GM12873 (cell line): ENCODE results near the gene C13orf46.

Source experiments
- TF ChIP-seq, protein P1 (sequence below): IDR thresholded peaks from 2 replicates; pipeline ENCODE4 v1.5.1; 2012; ENCODE audit warnings: low read depth, mild to moderate bottlenecking, moderate library complexity, low read length, control low read depth; ENCODE audit not compliant: insufficient read depth; ENCODE audit errors: missing control alignments

Gene C13orf46

DNA sequence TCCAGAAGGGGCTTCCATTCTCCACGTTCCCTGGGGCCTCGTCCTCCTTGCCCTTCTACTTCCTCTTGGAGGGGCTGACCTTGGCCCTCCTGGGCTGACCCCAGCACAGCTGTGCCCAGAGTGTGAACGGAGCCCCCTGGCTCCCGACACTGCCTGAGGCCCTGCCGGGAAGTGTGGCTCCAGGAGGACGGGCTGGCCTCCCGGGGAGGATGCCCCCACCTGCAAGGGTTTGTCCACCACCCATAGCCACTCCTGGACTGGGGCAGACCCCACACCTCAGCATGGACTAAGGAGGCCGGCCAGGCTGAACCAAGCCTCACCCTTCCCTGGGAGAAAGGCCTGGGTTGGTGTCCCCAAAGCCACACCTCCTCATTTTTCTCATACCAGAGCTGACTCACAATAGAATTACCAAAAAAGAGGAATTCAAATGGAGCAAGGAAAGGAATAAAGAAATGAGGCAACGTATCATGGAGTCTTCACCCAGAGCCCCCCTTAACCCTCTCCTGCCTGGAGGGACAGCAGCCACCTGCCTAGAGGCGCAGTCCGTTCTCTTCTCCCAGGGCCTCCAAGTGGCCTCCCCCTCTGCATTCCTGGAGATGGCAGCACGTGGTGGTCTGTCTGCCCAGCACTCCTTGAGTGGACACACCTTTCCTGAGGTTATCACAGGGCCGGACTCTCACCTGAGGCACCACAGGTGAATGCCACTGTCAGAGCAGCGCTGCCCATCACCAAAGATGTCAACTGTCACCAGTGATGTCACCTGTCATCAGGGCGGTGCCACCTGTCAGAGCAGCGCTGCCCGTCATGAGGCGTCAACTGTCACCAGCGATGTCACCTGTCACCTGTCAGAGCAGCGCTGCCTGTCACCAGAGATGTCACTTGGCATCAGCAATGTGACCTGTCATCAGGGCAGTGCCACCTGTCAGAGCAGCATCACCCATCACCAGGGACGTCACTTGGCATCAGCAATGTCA lies 3.1 kb upstream of the C13orf46 start:
- TF ChIP-seq, protein P1, sequence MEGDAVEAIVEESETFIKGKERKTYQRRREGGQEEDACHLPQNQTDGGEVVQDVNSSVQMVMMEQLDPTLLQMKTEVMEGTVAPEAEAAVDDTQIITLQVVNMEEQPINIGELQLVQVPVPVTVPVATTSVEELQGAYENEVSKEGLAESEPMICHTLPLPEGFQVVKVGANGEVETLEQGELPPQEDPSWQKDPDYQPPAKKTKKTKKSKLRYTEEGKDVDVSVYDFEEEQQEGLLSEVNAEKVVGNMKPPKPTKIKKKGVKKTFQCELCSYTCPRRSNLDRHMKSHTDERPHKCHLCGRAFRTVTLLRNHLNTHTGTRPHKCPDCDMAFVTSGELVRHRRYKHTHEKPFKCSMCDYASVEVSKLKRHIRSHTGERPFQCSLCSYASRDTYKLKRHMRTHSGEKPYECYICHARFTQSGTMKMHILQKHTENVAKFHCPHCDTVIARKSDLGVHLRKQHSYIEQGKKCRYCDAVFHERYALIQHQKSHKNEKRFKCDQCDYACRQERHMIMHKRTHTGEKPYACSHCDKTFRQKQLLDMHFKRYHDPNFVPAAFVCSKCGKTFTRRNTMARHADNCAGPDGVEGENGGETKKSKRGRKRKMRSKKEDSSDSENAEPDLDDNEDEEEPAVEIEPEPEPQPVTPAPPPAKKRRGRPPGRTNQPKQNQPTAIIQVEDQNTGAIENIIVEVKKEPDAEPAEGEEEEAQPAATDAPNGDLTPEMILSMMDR, result no peak

- TF ChIP-seq, protein P1, result no peak
Observed at GRCh38 chr13:113975416-113975815, 1.5 kb upstream of the C13orf46 start.

DNA sequence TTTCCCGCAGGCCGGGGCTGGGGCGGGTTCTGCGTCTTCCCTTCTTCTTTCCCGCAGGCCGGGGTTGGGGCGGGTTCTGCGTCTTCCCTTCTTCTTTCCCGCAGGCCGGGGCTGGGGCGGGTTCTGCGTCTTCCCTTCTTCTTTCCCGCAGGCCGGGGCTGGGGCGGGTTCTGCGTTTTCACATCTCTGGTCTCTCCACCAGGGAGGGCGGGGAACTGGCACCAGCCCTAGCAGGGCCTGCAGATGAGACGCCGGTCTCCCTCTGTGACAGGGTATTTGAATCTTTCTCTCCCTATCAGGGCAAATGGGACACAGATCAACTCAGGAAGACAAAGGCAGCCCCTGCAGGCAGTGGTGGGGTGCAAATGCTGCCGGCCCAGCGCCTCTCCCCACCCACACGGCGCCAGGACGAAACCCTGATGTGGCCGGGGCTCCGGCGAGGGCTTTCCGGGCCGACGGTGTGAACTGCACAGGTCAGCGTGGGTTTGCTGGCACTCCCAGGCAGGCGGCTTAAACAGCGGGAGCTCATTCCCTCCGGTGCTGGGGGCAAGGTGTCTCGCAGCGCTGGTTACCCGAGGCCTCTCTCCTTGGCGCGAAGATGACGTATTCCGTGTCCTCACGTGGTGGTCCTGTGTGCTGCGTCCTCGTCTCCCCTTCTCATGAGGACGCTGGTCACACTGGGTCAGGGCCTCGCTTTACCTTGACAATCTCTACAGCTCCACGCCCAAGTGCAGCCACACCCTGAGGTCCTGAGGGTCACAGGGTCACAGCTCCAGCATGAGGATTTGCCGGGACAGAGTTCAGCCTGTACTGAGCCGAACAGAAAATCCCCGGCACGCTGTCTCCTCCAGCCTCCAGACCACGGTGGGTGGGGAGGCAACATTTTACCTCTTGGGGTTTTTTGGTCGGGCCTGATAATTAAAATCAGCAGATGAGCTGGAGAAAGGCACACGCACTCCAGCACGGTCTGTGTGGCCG lies 717 bp upstream of the C13orf46 start:
- TF ChIP-seq, protein P1, result no peak

- TF ChIP-seq, protein P1, result no peak
Observed at GRCh38 chr13:113972451-113973217, 1.2 kb downstream of the C13orf46 start.

DNA sequence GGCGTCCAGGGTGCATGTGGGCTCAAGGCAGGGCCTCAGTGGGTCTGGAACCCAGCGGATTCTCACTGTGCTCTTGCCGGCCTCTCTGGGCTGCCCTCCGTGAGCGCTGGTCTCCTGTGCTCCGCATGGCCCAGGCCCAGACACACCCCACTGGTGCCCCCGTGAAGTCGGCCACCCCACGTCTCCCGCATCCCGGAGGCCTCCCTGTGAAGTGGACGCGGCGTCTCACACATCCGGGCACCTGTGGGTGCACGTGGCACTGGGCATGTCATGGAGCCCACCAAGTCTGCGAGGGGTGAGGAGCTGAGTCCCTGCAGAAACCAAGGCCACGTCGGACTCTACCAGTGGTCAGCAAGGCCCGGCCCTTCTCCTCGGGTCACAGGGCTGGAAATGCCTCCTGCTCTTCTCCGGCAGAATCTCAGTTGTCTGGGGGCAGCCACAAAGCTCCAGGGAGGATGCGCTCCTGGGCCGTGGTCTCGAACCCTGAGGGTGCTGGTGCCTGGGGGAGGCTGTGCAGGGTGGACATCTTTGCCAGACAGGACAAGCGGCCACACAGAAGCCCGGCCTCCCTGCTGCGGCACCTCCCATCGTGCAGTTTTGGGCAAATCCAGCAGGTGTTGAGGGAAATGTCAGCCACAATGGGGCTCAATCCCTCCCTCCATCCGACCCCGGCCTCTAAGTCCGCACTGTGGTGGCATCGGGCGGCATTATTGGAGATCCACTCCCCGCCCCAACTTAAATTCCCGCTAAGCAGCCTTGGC lies 2.2 kb downstream of the C13orf46 start:
- TF ChIP-seq, protein P1, result no peak

- TF ChIP-seq, protein P1, result no peak
Observed at GRCh38 chr13:113970810-113971470, 2.9 kb downstream of the C13orf46 start.
